HFFc6 (cell line): Measurements from ENCODE around the gene RUNX3. TPM values are rescaled to one million over a fixed set of nuclear protein-coding genes. Genes with fewer than 3 reads are reported as not detected.

Source experiments
- DNase-seq: peaks from one replicate; pipeline ENCODE4 v3.0.0-alpha.2; 2018
- H3K27ac Mint-ChIP-seq: 2 replicates; pipeline ENCODE4 v1.8.0; 2020; ENCODE audit warnings: mild to moderate bottlenecking, mixed read lengths
- H3K27me3 Mint-ChIP-seq: 2 replicates; pipeline ENCODE4 v1.8.0; 2021; ENCODE audit warnings: mild to moderate bottlenecking, moderate library complexity, mixed read lengths; ENCODE audit not compliant: insufficient read depth
- H3K36me3 Mint-ChIP-seq: 2 replicates; pipeline ENCODE4 v1.8.0; 2021; ENCODE audit warnings: low read depth, mixed read lengths
- H3K4me1 Mint-ChIP-seq: 2 replicates; pipeline ENCODE4 v1.8.0; 2020; ENCODE audit warnings: low read depth, mixed read lengths
- H3K4me3 Mint-ChIP-seq: 2 replicates; pipeline ENCODE4 v1.8.0; 2020; ENCODE audit warnings: mild to moderate bottlenecking, moderate library complexity, mixed read lengths
- H3K9me3 Mint-ChIP-seq: 2 replicates; pipeline ENCODE4 v1.8.0; 2020; ENCODE audit warnings: mild to moderate bottlenecking, mixed read lengths
- CTCF ChIP-seq: fragments of 200-600 bp; sonication (generic); IDR thresholded peaks from 2 replicates; pipeline ENCODE4 v1.5.0; 2021; ENCODE audit warnings: antibody characterized with exemption, mild to moderate bottlenecking
- total RNA-seq, 6 experiments: library from RNA; stranded (reverse); fragmentation: NEBNext Ultra II Directional; extraction: Animal tissue kit (Norgen Biotek cat#: 25700); gene quantifications; 2 replicates in 1 of 6; 3 replicates in 5 of 6; pipeline ENCODE4 v1.2.3, GENCODE V29; 2021

The RUNX3 gene
- total RNA-seq, 6 experiments from 2014 or later, result not detected

- no peak overlapping the region for H3K27ac Mint-ChIP-seq
- peaks cover 15% of the 10 kb centered on the region for H3K4me1 Mint-ChIP-seq
- no peak overlapping the region for H3K4me3 Mint-ChIP-seq
- no peaks in the 10 kb centered on the region for H3K9me3 Mint-ChIP-seq
- TF ChIP-seq CTCF, result no peak
- H3K27me3 Mint-ChIP-seq, result peaks cover 13% of the 10 kb centered on the region
- no peaks in the 10 kb centered on the region for H3K36me3 Mint-ChIP-seq
- no peak for DNase-seq
Measured at GRCh38 chr1:24913616-24914225, 16.4 kb downstream of the RUNX3 start.

DNA sequence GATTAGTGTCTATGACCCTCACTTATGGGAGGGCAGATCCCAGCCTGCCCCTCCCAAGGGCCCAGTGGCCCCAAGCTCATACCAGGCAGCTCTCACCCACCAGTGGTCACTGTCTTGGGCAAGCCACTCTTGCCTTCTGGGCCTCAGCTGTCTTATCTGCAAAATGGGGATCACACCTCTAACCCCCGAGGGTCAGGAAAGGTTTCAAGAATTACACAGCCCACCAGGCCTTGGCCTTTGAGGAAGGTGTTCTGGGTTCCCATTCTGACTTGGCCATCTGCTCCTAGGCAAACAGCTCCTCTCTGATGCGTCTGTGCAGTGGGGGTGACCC, 16.8 kb downstream of the RUNX3 start:
- no peak for DNase-seq
- no peak for TF ChIP-seq CTCF
- Mint-ChIP-seq H3K36me3 (no peaks in the 10 kb centered on the region), H3K27ac (no peak overlapping the region), H3K4me3 (no peak overlapping the region), H3K9me3 (peaks cover under 1% of the 10 kb centered on the region), H3K4me1 (peaks cover 15% of the 10 kb centered on the region), H3K27me3 (peaks cover 13% of the 10 kb centered on the region)

GRCh38 chr1:24912376-24913273, 17.5 kb downstream of the RUNX3 start:
- peaks cover 6% of the 10 kb centered on the region for H3K9me3 Mint-ChIP-seq
- H3K36me3 Mint-ChIP-seq, result peaks cover 5% of the 10 kb centered on the region; the same call in 1 of the 2 replicates
- H3K4me3 Mint-ChIP-seq, result no peak overlapping the region
- H3K4me1 Mint-ChIP-seq, result peaks cover 15% of the 10 kb centered on the region
- no peak for DNase-seq
- TF ChIP-seq CTCF, result no peak
- peaks cover 13% of the 10 kb centered on the region for H3K27me3 Mint-ChIP-seq
- H3K27ac Mint-ChIP-seq, result no peak overlapping the region

- TF ChIP-seq CTCF, result no peak
- H3K27me3 Mint-ChIP-seq, result peaks cover 9% of the 10 kb centered on the region
- H3K27ac Mint-ChIP-seq, result no peak overlapping the region
- H3K4me3 Mint-ChIP-seq, result no peak overlapping the region
- H3K36me3 Mint-ChIP-seq, result peaks cover 8% of the 10 kb centered on the region; the same call in 1 of the 2 replicates
- H3K9me3 Mint-ChIP-seq, result peaks cover 10% of the 10 kb centered on the region
- peaks cover 15% of the 10 kb centered on the region for H3K4me1 Mint-ChIP-seq
- DNase-seq, result no peak
Measured at GRCh38 chr1:24911651-24912155, 18.4 kb downstream of the RUNX3 start.

- Mint-ChIP-seq H3K4me1 (peaks cover 15% of the 10 kb centered on the region), H3K4me3 (no peak overlapping the region), H3K27me3 (peaks cover 8% of the 10 kb centered on the region), H3K9me3 (peaks cover 10% of the 10 kb centered on the region), H3K27ac (no peak overlapping the region), H3K36me3 (peaks cover 8% of the 10 kb centered on the region; the same call in 1 of the 2 replicates)
- TF ChIP-seq CTCF, result no peak
- no peak for DNase-seq
Measured at GRCh38 chr1:24910751-24911650, 19.1 kb downstream of the RUNX3 start.
